ENCODE data around the gene GRM2.

The GRM2 gene

DNA sequence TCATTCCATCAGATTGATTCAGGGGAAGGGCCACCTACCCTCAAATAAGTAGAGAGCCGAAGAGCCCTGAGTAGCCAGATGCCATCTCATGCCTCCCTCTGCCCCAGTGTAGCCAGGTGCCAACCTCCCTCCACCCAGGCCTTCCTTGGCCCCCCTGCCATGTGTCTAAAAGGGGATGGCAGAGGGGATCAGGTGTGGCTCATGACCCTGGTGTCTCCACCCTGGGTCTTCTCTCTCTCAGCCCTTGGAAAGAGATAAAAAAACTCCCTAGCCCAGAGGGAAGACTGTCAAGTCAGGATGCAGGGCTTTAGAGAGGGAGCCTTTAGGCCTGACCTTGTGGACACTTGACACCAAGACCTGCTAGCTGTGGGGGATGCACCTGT is 5.2 kb downstream of the GRM2 start:
- H3K4me1 ChIP-seq (ENCODE audit: control insufficient read depth in 2 of 2, insufficient read depth in 2 of 2, low read length in 2 of 2): no peaks in the 10 kb centered on the region
- H3K27me3 ChIP-seq (ENCODE audit: control insufficient read depth in 2 of 2, insufficient read depth in 2 of 2, low read length in 2 of 2): peaks cover 0 to 2% of the 10 kb centered on the region in 2 donors
- no peak overlapping the region for H3K9ac ChIP-seq (ENCODE audit: low read depth in 1 of 2, low read length in 2 of 2)
- no peak overlapping the region for H3K4me3 ChIP-seq (ENCODE audit: low read length in 2 of 2)
- H3K9me3 ChIP-seq (ENCODE audit: control insufficient read depth in 2 of 2, low read length in 2 of 2): no peaks in the 10 kb centered on the region
- H3K36me3 ChIP-seq (ENCODE audit: control insufficient read depth in 2 of 2, insufficient read depth in 2 of 2, low read length in 2 of 2): no peaks in the 10 kb centered on the region
- H3K27ac ChIP-seq (ENCODE audit: low read depth in 2 of 2, low read length in 2 of 2): no peak overlapping the region

GRCh38 chr3:51712511-51712931 is 5.7 kb downstream of the GRM2 start:
- Histone ChIP-seq H3K27me3 (ENCODE audit: control insufficient read depth in 2 of 2, insufficient read depth in 2 of 2, low read length in 2 of 2) (peaks cover 0 to 6% of the 10 kb centered on the region in 2 donors), H3K4me3 (ENCODE audit: low read length in 2 of 2) (no peak overlapping the region), H3K27ac (ENCODE audit: low read depth in 2 of 2, low read length in 2 of 2) (no peak overlapping the region)

DNA sequence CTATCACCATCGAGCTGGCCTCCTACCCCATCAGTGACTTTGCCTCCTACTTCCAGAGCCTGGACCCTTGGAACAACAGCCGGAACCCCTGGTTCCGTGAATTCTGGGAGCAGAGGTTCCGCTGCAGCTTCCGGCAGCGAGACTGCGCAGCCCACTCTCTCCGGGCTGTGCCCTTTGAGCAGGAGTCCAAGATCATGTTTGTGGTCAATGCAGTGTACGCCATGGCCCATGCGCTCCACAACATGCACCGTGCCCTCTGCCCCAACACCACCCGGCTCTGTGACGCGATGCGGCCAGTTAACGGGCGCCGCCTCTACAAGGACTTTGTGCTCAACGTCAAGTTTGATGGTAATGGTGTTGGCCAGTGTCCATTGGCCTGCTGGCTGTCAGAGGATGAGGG is 6.1 kb downstream of the GRM2 start:
- Histone ChIP-seq H3K27ac (ENCODE audit: low read depth in 2 of 2, low read length in 2 of 2) (no peak overlapping the region), H3K27me3 (ENCODE audit: control insufficient read depth in 2 of 2, insufficient read depth in 2 of 2, low read length in 2 of 2) (peaks cover 0 to 6% of the 10 kb centered on the region in 2 donors), H3K9me3 (ENCODE audit: control insufficient read depth in 2 of 2, low read length in 2 of 2) (no peaks in the 10 kb centered on the region), H3K36me3 (ENCODE audit: control insufficient read depth in 2 of 2, insufficient read depth in 2 of 2, low read length in 2 of 2) (no peaks in the 10 kb centered on the region), H3K9ac (ENCODE audit: low read depth in 1 of 2, low read length in 2 of 2) (no peak overlapping the region), H3K4me1 (ENCODE audit: control insufficient read depth in 2 of 2, insufficient read depth in 2 of 2, low read length in 2 of 2) (no peaks in the 10 kb centered on the region), H3K4me3 (ENCODE audit: low read length in 2 of 2) (no peak overlapping the region)

More at GRCh38 chr3:51712511-51712931, 5.7 kb downstream of the GRM2 start:
- Histone ChIP-seq H3K9me3 (ENCODE audit: control insufficient read depth in 2 of 2, low read length in 2 of 2) (no peaks in the 10 kb centered on the region), H3K36me3 (ENCODE audit: control insufficient read depth in 2 of 2, insufficient read depth in 2 of 2, low read length in 2 of 2) (no peaks in the 10 kb centered on the region), H3K4me1 (ENCODE audit: control insufficient read depth in 2 of 2, insufficient read depth in 2 of 2, low read length in 2 of 2) (no peaks in the 10 kb centered on the region), H3K9ac (ENCODE audit: low read depth in 1 of 2, low read length in 2 of 2) (no peak overlapping the region)

DNA sequence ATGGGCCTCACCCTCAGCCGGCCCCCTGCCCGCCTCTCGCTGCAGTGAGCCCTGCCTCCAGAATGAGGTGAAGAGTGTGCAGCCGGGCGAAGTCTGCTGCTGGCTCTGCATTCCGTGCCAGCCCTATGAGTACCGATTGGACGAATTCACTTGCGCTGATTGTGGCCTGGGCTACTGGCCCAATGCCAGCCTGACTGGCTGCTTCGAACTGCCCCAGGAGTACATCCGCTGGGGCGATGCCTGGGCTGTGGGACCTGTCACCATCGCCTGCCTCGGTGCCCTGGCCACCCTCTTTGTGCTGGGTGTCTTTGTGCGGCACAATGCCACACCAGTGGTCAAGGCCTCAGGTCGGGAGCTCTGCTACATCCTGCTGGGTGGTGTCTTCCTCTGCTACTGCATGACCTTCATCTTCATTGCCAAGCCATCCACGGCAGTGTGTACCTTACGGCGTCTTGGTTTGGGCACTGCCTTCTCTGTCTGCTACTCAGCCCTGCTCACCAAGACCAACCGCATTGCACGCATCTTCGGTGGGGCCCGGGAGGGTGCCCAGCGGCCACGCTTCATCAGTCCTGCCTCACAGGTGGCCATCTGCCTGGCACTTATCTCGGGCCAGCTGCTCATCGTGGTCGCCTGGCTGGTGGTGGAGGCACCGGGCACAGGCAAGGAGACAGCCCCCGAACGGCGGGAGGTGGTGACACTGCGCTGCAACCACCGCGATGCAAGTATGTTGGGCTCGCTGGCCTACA is 8.5 kb downstream of the GRM2 start:
- Histone ChIP-seq H3K27ac (ENCODE audit: low read depth in 2 of 2, low read length in 2 of 2) (no peak overlapping the region), H3K36me3 (ENCODE audit: control insufficient read depth in 2 of 2, insufficient read depth in 2 of 2, low read length in 2 of 2) (no peaks in the 10 kb centered on the region), H3K4me1 (ENCODE audit: control insufficient read depth in 2 of 2, insufficient read depth in 2 of 2, low read length in 2 of 2) (no peaks in the 10 kb centered on the region), H3K9me3 (ENCODE audit: control insufficient read depth in 2 of 2, low read length in 2 of 2) (no peaks in the 10 kb centered on the region), H3K9ac (ENCODE audit: low read depth in 1 of 2, low read length in 2 of 2) (no peak overlapping the region), H3K27me3 (ENCODE audit: control insufficient read depth in 2 of 2, insufficient read depth in 2 of 2, low read length in 2 of 2) (peaks cover 0 to 6% of the 10 kb centered on the region in 2 donors), H3K4me3 (ENCODE audit: low read length in 2 of 2) (no peak overlapping the region)

GRCh38 chr3:51715977-51716294 is 9.1 kb downstream of the GRM2 start:
- no peaks in the 10 kb centered on the region for H3K36me3 ChIP-seq (ENCODE audit: control insufficient read depth in 2 of 2, insufficient read depth in 2 of 2, low read length in 2 of 2)
- H3K27ac ChIP-seq (ENCODE audit: low read depth in 2 of 2, low read length in 2 of 2): no peak overlapping the region
- peaks cover 0 to 6% of the 10 kb centered on the region in 2 donors for H3K27me3 ChIP-seq (ENCODE audit: control insufficient read depth in 2 of 2, insufficient read depth in 2 of 2, low read length in 2 of 2)
- H3K9ac ChIP-seq (ENCODE audit: low read depth in 1 of 2, low read length in 2 of 2): no peak overlapping the region
- H3K9me3 ChIP-seq (ENCODE audit: control insufficient read depth in 2 of 2, low read length in 2 of 2): no peaks in the 10 kb centered on the region
- no peak overlapping the region for H3K4me3 ChIP-seq (ENCODE audit: low read length in 2 of 2)
- H3K4me1 ChIP-seq (ENCODE audit: control insufficient read depth in 2 of 2, insufficient read depth in 2 of 2, low read length in 2 of 2): no peaks in the 10 kb centered on the region

DNA sequence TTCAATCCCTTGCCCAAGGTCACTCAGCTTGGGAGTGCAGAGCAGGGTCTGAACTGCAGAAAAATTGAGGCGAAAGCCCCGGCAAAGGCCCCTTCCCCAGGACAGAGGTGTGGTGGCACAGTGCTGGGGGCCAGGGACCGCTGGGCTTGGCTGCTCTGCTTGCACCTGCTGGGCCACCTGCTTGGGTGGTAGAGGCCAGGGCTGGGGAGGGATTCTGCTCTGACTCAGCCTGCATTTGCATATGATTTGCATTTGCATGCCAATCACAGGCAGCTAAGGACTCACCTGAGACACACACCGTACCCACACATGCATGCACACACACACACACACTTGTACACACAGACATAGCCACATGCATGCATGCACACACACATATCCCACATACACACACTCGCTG is 9.9 kb downstream of the GRM2 start:
- no peak overlapping the region for H3K9ac ChIP-seq (ENCODE audit: low read depth in 1 of 2, low read length in 2 of 2)
- H3K27ac ChIP-seq (ENCODE audit: low read depth in 2 of 2, low read length in 2 of 2): no peak overlapping the region
- H3K36me3 ChIP-seq (ENCODE audit: control insufficient read depth in 2 of 2, insufficient read depth in 2 of 2, low read length in 2 of 2): no peaks in the 10 kb centered on the region
- H3K9me3 ChIP-seq (ENCODE audit: control insufficient read depth in 2 of 2, low read length in 2 of 2): no peaks in the 10 kb centered on the region
- H3K4me1 ChIP-seq (ENCODE audit: control insufficient read depth in 2 of 2, insufficient read depth in 2 of 2, low read length in 2 of 2): no peaks in the 10 kb centered on the region
- H3K27me3 ChIP-seq (ENCODE audit: control insufficient read depth in 2 of 2, insufficient read depth in 2 of 2, low read length in 2 of 2): peaks cover 0 to 6% of the 10 kb centered on the region in 2 donors
- H3K4me3 ChIP-seq (ENCODE audit: low read length in 2 of 2): no peak overlapping the region

DNA sequence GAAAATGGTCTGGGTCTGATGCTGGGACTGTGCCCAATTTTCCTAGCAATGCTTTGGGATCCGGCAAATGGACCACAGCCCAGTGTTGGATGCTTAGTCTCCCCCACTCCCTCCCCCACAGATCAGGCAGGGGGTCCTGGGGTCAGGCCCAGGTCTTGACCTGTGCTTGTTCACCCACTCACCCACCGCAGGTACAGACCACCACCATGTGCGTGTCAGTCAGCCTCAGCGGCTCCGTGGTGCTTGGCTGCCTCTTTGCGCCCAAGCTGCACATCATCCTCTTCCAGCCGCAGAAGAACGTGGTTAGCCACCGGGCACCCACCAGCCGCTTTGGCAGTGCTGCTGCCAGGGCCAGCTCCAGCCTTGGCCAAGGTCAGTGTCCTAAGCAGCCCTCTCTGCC is 10.6 kb downstream of the GRM2 start:
- Histone ChIP-seq H3K27me3 (ENCODE audit: control insufficient read depth in 2 of 2, insufficient read depth in 2 of 2, low read length in 2 of 2) (peaks cover 0 to 6% of the 10 kb centered on the region in 2 donors), H3K9ac (ENCODE audit: low read depth in 1 of 2, low read length in 2 of 2) (no peak overlapping the region), H3K36me3 (ENCODE audit: control insufficient read depth in 2 of 2, insufficient read depth in 2 of 2, low read length in 2 of 2) (no peaks in the 10 kb centered on the region), H3K4me3 (ENCODE audit: low read length in 2 of 2) (no peak overlapping the region), H3K9me3 (ENCODE audit: control insufficient read depth in 2 of 2, low read length in 2 of 2) (no peaks in the 10 kb centered on the region), H3K27ac (ENCODE audit: low read depth in 2 of 2, low read length in 2 of 2) (no peak overlapping the region), H3K4me1 (ENCODE audit: control insufficient read depth in 2 of 2, insufficient read depth in 2 of 2, low read length in 2 of 2) (no peaks in the 10 kb centered on the region)

DNA sequence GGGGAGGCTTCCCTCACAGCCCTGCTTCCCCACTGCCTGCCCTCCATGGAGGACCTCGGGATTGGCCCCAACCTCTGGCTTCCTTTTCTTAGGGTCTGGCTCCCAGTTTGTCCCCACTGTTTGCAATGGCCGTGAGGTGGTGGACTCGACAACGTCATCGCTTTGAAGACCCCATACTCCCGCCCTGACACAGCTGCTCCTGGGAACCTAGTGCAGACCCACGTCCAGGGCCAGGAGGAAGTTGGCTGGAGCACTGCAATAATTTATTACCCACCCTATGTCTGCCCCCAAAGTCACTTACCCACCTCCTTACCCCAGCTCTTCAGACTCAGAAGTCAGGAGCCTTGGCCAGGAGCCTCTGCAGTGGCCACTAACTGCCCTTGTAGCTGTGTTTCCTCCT is 11.1 kb downstream of the GRM2 start:
- Histone ChIP-seq H3K4me3 (ENCODE audit: low read length in 2 of 2) (no peak overlapping the region), H3K27ac (ENCODE audit: low read depth in 2 of 2, low read length in 2 of 2) (no peak overlapping the region), H3K4me1 (ENCODE audit: control insufficient read depth in 2 of 2, insufficient read depth in 2 of 2, low read length in 2 of 2) (no peaks in the 10 kb centered on the region), H3K9ac (ENCODE audit: low read depth in 1 of 2, low read length in 2 of 2) (no peak overlapping the region), H3K9me3 (ENCODE audit: control insufficient read depth in 2 of 2, low read length in 2 of 2) (no peaks in the 10 kb centered on the region), H3K27me3 (ENCODE audit: control insufficient read depth in 2 of 2, insufficient read depth in 2 of 2, low read length in 2 of 2) (peaks cover 0 to 6% of the 10 kb centered on the region in 2 donors), H3K36me3 (ENCODE audit: control insufficient read depth in 2 of 2, insufficient read depth in 2 of 2, low read length in 2 of 2) (no peaks in the 10 kb centered on the region)

DNA sequence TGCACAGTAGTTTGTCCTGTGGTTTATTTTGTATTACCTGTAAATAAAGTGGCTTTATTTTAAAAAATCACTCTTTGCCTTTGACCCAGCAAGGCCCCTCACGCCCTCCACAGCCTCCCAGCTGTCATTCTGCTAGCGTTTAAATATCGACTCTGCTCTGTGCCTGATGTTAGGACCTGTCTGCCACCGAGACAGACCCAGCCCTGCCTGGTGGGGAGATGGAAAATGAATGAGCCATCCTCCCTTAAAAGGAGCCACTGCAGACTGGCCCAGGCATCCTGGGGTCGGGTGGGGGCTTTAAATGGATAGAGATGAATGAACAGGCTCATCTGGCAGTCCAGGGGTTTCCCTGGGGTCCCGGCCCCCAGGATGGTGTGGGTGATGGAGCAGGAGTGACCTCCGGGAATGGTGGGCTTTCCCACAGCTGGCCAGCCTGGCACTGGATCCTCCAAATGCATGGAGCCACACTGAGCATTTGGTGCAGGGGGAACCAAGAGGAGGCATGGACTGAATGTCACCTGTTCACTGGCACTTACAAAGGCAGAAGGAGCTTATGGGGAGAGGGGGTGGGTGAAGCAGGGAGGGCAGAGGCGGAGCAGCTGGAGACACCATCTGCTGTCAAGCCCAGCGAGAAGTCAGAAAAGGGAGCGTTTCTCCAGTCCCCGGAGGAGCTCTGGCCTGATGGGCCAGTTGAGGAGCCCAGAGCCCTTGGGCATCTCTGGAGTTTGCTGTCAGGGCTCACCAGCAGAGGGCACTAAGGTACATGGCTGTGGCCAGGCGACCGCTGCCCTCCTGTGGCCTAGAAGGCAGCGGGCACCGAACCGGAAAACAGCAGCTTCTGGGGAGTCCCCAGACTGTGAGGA is 11.9 kb downstream of the GRM2 start:
- no peaks in the 10 kb centered on the region for H3K4me1 ChIP-seq (ENCODE audit: control insufficient read depth in 2 of 2, insufficient read depth in 2 of 2, low read length in 2 of 2)
- H3K4me3 ChIP-seq (ENCODE audit: low read length in 2 of 2): no peak overlapping the region
- no peaks in the 10 kb centered on the region for H3K36me3 ChIP-seq (ENCODE audit: control insufficient read depth in 2 of 2, insufficient read depth in 2 of 2, low read length in 2 of 2)
- no peak overlapping the region for H3K9ac ChIP-seq (ENCODE audit: low read depth in 1 of 2, low read length in 2 of 2)
- H3K9me3 ChIP-seq (ENCODE audit: control insufficient read depth in 2 of 2, low read length in 2 of 2): no peaks in the 10 kb centered on the region
- H3K27ac ChIP-seq (ENCODE audit: low read depth in 2 of 2, low read length in 2 of 2): no peak overlapping the region
- peaks cover 0 to 6% of the 10 kb centered on the region in 2 donors for H3K27me3 ChIP-seq (ENCODE audit: control insufficient read depth in 2 of 2, insufficient read depth in 2 of 2, low read length in 2 of 2)

GRCh38 chr3:51719410-51720025 is 12.7 kb downstream of the GRM2 start:
- no peaks in the 10 kb centered on the region for H3K9me3 ChIP-seq (ENCODE audit: control insufficient read depth in 2 of 2, low read length in 2 of 2)
- no peak overlapping the region for H3K27ac ChIP-seq (ENCODE audit: low read depth in 2 of 2, low read length in 2 of 2)
- no peaks in the 10 kb centered on the region for H3K36me3 ChIP-seq (ENCODE audit: control insufficient read depth in 2 of 2, insufficient read depth in 2 of 2, low read length in 2 of 2)
- no peak overlapping the region for H3K9ac ChIP-seq (ENCODE audit: low read depth in 1 of 2, low read length in 2 of 2)
- H3K27me3 ChIP-seq (ENCODE audit: control insufficient read depth in 2 of 2, insufficient read depth in 2 of 2, low read length in 2 of 2): peaks cover 0 to 6% of the 10 kb centered on the region in 2 donors
- no peak overlapping the region for H3K4me3 ChIP-seq (ENCODE audit: low read length in 2 of 2)
- no peaks in the 10 kb centered on the region for H3K4me1 ChIP-seq (ENCODE audit: control insufficient read depth in 2 of 2, insufficient read depth in 2 of 2, low read length in 2 of 2)
